GM21360 (cell line): ENCODE results near the gene AKAP11.

ENCODE experiments used
- ATAC-seq: cut with Tn5 transposase; IDR thresholded peaks from one replicate; pipeline ENCODE4 v1.9.1; 2021; ENCODE audit warnings: mild to moderate bottlenecking, moderate library complexity; ENCODE audit not compliant: unreplicated experiment

AKAP11 gene

DNA sequence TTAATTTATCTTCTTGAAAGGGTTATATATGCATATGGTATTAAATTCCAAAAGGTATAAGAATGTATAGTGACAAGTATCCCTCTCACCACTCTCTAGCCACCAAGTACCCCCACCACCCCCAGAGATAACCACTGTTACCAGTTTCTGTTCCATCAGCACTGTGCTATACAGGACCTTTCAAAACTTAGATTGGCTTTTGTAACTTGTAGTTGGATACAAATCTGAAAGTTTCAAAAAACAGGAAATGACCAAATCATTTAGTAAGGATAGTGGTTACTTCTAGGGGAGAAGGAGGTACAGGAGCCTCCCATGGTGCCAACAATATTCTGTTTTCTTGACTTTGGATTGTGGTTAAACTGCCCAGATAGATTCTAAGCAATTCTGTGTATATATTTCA, 56.7 kb downstream of the AKAP11 start:
- no peak for ATAC-seq

DNA sequence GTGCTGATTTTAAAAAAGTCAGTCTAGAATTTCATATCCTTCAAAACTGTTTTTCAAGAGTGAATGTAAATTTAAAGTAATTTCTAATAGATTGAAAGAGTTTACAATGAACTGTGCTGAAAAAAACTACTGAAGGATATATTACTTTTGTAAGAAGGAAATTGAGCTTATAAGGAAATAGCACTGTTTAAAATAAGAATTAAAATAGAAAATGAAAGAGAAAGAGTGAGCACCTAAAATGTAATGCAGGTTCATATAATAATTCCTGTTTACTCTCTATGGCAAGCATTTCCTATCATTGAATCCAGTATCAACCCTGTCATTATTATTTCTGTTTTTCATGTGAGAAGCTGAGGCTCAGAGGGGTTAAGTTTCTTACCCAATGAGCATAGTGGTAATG, 57.3 kb downstream of the AKAP11 start:
- ATAC-seq: no peak

DNA sequence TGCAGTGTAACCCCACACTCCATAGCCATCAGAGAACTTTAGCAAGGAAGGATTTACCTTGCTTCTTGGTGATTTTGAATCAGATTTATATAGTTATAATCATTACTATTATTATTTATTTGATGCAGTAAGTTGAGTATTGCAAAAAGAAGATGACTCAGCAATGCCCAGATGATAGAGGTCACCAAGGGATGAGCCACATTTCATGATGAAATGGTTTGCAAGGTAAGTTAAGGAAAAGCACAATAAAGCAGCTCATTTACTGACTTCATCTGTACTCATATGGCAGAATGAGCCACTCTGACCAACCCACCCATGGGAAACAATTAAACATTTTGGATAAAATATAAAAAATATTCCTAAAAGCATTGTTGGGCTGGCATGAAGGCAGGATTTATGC, 59.1 kb downstream of the AKAP11 start:
- no peak for ATAC-seq

DNA sequence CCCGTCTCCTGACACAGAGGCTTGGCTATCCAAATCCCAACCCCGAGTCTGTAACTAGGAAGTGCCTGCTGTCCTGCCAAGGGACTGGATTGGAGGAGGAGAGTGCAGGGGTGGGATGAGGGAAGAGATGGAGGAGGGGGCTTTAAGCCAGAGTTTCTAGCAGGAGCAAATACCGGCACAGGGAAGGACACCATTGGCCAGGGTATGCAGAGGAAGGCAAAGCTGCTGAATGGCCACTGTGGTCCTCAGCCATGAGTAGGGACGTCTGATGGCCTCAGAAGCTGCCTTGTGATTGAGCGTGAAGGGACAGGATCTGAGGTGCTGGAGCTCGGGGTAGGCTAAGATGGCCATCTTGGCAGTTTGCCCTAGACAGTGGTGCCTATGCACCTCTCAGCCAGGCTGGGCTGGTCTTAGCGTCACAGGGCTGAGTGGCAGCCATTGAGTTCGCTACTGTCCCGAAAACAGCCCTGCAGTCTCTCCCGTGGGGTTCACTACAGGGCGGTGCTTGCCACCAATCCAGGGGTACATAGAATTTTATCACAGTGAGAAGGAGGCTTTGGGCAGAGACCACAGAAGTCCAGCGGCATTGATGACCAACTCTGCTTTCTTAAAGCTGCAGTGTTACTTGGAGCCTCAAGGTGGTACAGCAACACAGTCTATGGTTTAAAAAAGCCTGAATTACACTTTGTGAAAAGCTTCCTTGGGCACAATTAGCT, 61.8 kb downstream of the AKAP11 start:
- ATAC-seq: peak; percentile 66

DNA sequence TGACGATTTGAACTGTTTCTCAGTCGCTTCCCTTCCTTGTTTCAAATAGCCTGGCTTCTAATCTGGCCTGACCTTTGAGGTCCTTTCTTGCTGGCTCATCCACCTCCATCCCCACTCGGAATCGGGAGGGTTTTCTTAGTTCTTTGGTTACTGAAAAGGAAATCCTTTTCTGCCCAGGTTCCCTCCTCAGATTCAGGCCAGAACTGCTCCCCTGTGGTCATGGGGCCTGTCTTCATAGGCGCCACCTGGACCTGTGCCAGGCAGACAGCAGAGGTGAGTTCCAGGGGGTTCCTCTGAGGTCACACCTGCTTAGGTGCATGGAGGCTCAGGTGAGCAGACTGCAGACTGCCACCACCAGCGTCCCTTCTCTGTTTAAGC, 62.4 kb downstream of the AKAP11 start:
- peak; percentile 15 for ATAC-seq

DNA sequence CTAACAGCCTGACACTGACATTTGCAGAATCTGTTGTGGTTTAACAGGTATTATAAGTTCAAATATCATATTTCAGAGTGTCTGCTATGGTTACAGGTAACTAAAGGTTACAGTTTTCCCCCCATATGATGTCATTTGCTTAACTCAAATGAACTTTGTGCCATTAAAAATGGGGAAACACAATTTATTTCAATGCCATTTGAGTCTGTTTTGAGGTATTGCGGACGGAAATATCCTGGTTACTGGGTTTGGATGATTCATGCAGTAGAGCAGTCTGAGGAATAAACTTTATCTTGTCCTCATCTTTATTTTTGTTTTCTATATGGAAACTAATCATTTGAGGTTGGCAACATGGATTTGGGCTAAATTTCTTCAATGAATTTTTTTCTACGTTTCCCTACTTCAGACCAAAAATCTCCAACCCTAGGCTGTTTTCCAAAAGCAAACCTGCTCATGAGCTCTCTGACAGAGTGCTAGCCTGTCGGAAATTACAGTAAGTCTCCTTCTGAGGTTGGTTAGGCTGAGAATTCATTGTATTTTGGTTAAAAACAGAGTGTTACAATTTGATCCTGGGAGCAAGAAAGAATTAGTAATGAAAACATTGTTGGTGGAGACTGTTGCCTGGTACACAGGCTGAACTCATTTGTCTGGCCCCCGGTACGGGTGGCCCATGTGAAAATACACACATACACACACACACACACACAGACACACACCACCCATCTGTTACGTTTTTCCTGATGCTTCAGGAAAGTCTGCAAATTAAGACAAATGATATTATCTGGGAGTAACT, 66.1 kb downstream of the AKAP11 start:
- no peak for ATAC-seq

DNA sequence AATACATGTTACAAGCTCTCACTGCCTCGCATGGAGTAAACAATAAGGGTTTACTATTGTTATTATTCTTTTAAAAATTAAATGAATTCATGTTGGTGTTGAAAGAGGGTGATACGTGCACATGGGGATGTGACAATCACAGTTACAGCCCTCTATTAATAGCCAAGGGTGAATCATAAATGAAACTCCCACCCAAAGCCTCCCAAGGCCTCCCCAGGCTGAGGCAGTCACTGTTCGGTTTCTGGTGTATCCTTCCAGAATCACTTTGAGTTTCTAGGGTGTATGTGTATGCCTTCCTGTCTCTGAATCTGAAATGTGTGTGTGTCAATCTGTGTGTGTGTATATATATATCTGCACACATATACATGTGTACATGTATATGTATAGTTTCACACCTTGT, 73.4 kb downstream of the AKAP11 start:
- ATAC-seq: peak; percentile 72

DNA sequence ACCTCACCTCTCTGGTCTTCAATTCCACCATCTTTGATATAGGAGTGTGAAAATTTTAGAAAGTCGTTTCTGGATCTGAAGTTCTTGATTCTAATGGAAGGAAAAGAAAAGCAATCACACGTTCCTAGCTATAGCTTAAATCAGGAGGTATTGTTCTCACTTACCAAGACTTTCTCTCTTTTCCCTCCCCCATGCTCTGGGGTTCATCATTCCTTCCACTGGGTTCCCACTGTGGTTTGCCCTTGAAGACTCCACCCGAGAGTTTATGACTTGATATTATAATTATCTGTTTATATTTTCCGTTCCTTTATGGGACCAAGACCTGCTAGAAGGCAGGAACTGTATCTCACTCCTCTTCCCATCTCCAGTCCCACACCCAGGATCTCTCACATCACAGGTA, 76.6 kb downstream of the AKAP11 start:
- ATAC-seq: no peak

DNA sequence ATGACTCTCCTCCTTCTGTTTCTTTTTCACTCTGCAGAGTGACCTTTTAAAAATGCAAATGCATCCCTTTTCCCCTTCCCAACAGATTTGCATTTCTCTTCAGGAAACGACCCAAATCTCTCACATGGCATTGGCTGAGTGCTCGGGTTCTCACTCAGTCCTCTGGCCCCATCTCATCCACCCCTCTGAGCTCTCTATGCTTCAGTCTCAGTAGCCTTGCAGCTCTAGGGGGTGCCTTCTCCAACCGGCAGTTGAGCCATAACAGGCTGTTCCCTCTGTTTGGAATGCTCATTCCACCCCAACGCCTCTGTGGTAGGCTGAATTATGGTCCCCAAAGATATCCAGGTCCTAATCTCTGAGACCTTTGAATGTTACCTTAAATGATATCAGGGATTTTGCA, 78.2 kb downstream of the AKAP11 start:
- ATAC-seq: no peak

DNA sequence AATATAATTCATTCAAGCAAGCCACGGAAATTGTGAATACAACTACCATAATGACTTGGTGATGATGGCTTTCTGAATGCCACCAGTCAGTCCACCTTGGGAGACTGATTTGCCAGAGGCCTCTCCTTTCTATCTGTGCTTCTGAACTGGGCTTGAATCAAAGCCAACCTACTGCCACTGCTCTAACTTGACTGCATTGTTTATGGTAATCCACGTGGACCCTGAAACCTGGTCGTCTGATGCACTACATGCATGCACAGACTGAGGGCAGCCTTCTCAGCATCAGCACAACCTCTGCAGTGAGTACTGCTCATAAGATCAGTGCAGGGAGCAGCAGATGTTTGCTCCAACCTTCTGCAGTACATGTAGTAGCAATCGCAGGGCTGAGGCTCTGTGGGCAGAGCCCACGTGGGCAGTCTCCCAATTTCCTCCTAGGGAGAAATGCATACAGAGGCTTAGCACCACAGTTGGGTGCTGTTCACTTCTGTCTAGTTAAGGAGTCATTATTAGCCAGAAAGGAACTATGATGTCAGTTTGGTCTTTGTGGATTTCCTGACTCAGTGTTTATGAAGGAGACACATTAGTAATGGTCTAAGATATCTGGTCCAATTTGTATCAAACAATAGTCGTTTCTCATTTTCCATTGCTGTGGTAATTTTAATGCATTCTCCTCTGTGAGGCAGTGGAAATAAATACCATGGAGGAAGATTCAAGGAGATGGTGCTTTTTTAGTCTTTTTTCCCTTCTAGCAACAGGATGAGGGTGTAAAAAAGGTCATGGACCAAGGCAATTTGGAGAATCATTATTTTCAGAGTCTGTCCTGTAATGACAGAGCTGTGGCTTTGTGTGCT, 82.5 kb downstream of the AKAP11 start:
- peak; percentile 69 for ATAC-seq

DNA sequence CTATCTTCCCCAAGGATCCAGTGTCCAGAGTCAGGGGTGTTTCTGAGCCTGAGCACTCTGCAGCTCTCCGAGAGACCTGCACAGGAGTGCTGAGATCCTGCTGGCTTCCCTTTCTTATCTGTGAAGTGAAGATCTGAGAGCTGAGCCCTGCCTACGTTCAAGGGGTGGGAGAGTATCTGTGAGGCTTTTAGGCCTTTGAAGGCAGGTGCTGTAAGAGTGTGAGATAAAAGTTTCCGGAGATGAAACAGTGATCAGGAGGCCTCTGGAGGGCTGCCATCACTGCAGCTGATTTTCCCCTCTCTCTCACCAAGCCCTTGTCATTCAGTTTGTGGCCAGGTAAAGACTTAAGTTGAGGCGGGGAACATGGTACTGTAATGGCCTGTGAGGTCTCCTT, 83.1 kb downstream of the AKAP11 start:
- no peak for ATAC-seq

DNA sequence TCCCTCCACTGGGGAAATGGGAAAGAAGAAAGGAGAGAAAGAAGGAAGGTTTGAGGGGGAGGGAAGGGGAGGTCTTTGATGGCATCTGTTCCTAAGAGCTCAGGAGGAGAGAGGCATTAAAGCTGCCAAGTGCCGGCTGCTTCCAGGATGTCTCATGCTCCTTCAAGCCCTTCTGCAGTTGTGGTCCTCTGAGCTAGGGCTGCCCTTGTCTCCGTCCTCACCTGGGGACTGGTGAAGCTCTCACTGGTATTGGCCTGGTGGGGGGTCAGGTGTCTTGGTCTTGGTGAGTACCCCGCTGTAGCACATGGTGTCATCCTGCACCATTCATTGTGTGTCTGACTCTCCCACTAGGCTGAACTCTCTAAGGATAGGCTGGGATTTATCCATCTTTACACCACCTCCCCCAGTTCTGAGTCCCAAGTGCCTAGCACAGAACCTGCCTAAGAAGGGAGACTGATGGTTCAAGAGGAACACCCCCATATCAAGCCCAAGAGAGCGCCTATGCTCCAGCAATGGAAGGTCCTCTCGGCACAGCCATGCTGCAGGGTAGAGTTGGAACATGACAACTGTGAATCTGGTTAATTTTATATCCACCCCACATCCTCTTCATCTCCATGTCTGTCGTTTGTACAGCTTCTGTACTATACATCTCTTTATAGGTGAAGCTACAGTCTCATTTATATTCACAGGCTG, 83.7 kb downstream of the AKAP11 start:
- ATAC-seq: no peak

DNA sequence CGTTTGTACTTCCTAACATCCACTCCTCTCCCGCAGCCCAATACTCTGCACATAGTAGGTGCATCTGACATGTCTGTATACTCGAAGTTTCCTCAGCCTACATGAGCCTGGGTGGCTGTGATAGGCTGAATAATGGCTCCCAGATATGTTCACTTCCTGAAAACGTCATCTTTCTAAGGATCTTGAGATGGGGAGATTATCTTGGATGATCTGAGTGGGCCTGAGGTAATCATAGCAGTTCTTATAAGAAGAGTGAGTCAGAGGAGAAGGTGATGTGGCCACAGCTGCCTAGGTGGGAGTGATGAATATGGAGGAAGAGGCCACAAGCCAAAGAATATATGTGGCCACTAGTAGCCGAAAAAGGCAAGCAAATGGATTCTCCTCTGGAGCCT, 84.2 kb downstream of the AKAP11 start:
- ATAC-seq: no peak

DNA sequence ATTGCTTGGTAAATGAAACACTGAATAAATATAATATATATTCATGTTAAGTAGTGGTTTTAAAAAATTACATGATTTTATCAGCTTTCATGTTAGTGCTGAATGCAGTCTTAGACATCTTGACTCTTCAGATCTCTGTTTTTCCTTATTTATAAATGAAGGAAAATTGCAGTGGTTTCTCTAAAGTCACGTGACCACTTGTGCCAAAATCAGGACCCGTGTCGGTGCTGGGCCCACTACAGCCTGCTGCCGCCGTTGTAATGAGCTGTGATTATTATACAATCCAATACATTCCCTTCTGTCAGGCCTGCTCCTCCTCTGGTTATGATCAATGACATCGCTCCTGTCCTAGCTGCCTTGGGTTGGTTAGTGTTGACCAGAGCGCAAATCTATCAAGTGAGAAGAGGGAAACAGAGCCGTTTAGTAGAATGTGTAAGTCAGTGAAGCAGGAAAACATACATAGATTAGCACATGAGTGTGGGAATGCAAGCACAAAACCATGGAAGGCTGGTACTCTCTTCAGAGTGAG, 88.2 kb downstream of the AKAP11 start:
- ATAC-seq: no peak

DNA sequence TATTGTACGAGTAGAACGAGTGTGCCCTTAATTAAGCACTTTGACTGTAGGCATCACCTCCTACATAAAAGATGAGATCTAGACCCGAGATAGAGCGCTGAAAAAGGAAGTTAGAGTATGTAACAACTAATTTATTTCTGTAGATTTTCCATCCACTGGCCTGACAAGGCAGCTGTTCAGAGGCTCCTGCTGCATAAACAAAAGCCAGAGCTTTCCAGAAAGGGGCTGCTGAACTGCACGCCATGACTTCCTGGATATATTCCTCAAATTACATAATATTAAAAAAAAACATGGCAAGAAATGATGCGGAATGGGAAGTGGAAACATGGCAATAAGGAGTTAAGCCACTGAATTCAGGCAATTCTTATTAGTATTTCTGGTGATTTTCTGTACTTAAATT, 89.7 kb downstream of the AKAP11 start:
- no peak for ATAC-seq

DNA sequence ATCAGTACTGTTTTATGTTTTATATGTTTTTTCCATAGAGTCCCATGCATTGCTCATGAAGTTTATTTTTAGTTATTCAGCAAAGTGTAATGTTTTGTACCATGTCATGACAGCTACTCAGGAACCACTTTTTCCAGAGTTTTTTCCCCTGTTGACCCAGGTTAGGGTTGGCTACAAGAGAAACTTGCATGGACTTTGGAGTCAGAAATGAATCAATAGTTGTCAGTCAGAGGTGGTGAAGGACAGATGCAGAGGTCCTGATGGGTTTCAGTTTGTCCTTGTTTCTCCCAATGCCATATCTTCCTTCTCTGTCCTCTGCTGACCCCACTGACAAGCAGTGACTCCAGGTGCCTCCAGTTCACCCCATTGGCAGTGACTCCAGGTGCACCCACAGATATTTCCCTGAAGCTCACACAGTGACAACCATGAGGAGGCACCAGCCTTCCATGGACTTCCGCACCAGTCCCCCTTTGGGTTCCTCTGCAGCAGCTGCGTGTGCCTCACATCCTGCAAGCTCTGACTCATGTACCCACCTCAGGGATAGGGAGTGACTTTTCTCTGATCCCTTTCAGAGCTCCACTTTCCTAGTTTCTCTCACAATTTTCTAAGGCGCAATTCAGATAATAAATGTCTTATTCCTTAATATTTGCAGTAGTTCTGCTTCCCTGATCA, 92.1 kb downstream of the AKAP11 start:
- ATAC-seq: no peak

DNA sequence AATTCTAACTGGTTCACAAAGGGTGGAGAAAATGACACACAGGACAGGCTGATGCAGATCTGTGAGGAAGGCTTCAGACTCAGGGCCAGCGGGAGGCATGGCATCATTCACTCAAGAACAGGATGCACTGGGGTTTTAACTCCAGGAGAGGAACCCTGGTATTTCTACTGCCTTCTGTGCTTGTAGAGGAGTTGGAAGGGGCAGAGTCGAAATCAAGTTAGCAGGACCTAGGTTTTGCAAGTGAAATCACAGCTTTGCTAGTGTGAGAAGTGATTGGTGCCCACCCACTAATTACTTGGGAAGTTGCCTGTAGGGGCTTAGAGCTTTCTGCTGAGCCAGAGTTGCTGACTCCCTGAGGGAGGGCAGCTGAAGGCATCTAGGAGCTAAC, 92.7 kb downstream of the AKAP11 start:
- no peak for ATAC-seq

DNA sequence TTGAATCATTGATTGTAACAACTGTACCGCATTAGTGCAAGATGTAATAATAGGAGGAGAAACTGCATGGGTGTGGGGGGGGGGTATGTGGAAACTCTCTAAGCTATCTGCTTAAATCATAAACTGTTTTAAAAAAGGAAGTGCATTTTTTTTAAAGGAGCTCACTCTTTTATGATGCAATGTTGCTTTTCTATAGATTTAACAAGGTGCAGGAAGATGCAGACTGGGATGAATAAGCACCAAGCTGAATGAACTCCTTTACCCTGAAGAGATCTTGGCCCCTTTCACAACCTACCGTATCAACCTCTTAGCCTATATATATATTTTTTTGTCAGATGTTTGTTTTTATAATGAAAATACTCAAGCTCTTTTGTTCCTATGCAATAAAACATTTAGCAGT, 95.9 kb downstream of the AKAP11 start:
- no peak for ATAC-seq

DNA sequence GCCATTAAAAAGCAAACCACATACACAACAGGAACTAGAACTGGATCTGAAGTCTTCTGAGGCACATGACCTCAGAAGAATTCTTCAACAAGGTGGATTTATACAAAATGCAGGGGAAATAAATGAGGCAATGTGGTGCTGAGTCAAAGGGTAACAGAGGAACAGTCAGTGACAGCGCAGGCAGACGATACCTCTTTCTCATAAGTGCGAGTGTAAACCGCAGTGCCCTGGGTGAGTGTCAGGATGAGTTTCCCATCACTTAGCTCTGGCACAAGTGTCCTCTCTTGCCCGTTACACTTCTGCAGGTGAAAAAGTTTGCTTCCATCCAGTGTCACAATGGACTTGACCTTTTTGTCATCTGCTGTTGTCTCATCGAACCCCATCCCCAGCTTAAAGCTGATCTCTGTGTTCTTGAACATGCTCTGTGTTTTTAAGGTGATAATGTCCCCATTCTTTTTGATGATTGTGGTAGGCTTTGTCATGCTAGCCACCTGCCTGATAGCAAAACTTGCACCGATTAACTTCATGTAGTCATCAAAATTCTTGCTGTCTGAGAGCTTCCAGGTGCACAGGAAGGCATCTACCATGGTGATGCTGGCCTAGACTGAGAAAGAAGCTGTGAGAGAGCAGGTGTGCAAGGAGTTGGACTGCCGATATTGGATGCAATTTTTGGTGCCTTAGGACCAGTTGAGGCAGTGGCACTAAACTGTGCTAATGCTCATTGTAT, 97.3 kb downstream of the AKAP11 start:
- no peak for ATAC-seq

DNA sequence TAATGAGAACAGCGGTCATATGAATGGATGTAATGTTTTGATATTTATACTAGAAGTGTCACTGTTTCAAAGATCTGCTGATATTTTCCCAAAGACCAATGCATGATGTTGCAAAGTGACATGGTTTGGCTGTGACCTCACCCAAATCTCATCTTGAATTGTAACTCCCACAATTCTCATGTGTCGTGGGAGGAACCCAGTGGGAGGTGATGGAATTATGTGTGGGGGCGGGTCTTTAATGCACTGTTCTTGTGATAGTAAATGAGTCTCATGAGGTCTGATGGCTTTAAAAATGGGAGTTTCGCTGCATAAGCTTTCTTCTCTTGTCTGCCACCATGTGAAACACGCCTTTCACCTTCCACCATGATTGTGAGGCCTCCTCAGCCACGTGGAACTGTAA, 98.3 kb downstream of the AKAP11 start:
- ATAC-seq: no peak
